Liver (tissue), 9 donors: Measurements from ENCODE around the gene PET100. TPM values are rescaled to one million over a fixed set of nuclear protein-coding genes. Genes with fewer than 3 reads are reported as not detected.

ENCODE experiments used
- DNase-seq: peaks from one replicate; pipeline ENCODE4 v3.0.0-alpha.2; 2017; ENCODE audit warnings: low spot score
- H3K27ac ChIP-seq, 2 donors: one replicate each; pipeline ENCODE4 v1.7.0; 2013; ENCODE audit warnings: inconsistent platforms in 2 of 2, low read length in 2 of 2, control low read depth in 1 of 2, low read depth in 1 of 2, mild to moderate bottlenecking in 1 of 2
- H3K27me3 ChIP-seq, 4 donors: one replicate each; pipeline versions ENCODE4 v1.6.1 to v1.7.0; 2013; ENCODE audit warnings: low read length in 3 of 4, inconsistent platforms in 1 of 4, mild to moderate bottlenecking in 1 of 4, moderate library complexity in 1 of 4; ENCODE audit not compliant: control insufficient read depth in 4 of 4, insufficient read depth in 4 of 4
- H3K36me3 ChIP-seq, 4 donors: one replicate each; pipeline versions ENCODE4 v1.6.1 to v1.7.0; 2013; ENCODE audit warnings: low read length in 3 of 4, mild to moderate bottlenecking in 3 of 4, low read depth in 1 of 4, moderate library complexity in 1 of 4; ENCODE audit not compliant: control insufficient read depth in 4 of 4, insufficient read depth in 3 of 4
- H3K4me1 ChIP-seq, 4 donors: one replicate each; pipeline versions ENCODE4 v1.6.1 to v1.7.0; 2013; ENCODE audit warnings: low read length in 3 of 4, mild to moderate bottlenecking in 3 of 4, moderate library complexity in 1 of 4; ENCODE audit not compliant: control insufficient read depth in 4 of 4, insufficient read depth in 4 of 4
- H3K4me3 ChIP-seq, 3 donors: one replicate each; pipeline versions ENCODE4 v1.6.1 to v1.7.0; 2013; ENCODE audit warnings: low read length in 3 of 3, control low read depth in 1 of 3, low read depth in 1 of 3, mild to moderate bottlenecking in 1 of 3
- H3K9ac ChIP-seq, 2 donors: one replicate each; pipeline ENCODE4 v1.7.0; 2013; ENCODE audit warnings: low read length in 2 of 2, mild to moderate bottlenecking in 2 of 2, moderate library complexity in 2 of 2, control low read depth in 1 of 2, low read depth in 1 of 2
- H3K9me3 ChIP-seq, 4 donors: one replicate each; pipeline versions ENCODE4 v1.6.1 to v1.7.0; 2013; ENCODE audit warnings: low read length in 3 of 4; ENCODE audit not compliant: control insufficient read depth in 4 of 4
- CTCF ChIP-seq: fragments of 150-350 bp; IDR thresholded peaks from 2 replicates; pipeline ENCODE4 v1.5.1; 2017; ENCODE audit warnings: improper control_type of control experiment, low read depth, low read length; ENCODE audit not compliant: missing input control
- EGR1 ChIP-seq, 2 donors: IDR thresholded peaks; 2 replicates each; pipeline ENCODE4 v1.6.1; 2016 to 2018; ENCODE audit warnings: antibody characterized with exemption in 2 of 2, low read depth in 2 of 2
- FOXA1 ChIP-seq: IDR thresholded peaks from 2 replicates; pipeline ENCODE4 v1.6.1; 2016; ENCODE audit warnings: antibody characterized with exemption
- FOXA2 ChIP-seq: IDR thresholded peaks from 2 replicates; pipeline ENCODE4 v1.6.1; 2016; ENCODE audit warnings: antibody characterized with exemption
- GABPA ChIP-seq, 2 donors: IDR thresholded peaks in 1 of 2; conservative IDR thresholded peaks in 1 of 2; 2 replicates each; pipeline ENCODE4 v1.6.1; 2016; ENCODE audit warnings: antibody characterized with exemption in 2 of 2, mild to moderate bottlenecking in 1 of 2, moderate library complexity in 1 of 2
- HNF4A ChIP-seq, 2 donors: conservative IDR thresholded peaks; 2 replicates each; pipeline ENCODE4 v1.6.1; 2016; ENCODE audit warnings: antibody characterized with exemption in 2 of 2, mild to moderate bottlenecking in 2 of 2
- HNF4G ChIP-seq: IDR thresholded peaks from 2 replicates; pipeline ENCODE4 v1.6.1; 2016; ENCODE audit warnings: antibody characterized with exemption
- JUND ChIP-seq, 2 donors: IDR thresholded peaks; 2 replicates each; pipeline ENCODE4 v1.6.1; 2016; ENCODE audit warnings: antibody characterized with exemption in 2 of 2
- MAX ChIP-seq: IDR thresholded peaks from 2 replicates; pipeline ENCODE4 v1.6.1; 2016; ENCODE audit warnings: antibody characterized with exemption
- NR2F2 ChIP-seq: IDR thresholded peaks from 2 replicates; pipeline ENCODE4 v1.6.1; 2016; ENCODE audit warnings: antibody characterized with exemption
- RAD21 ChIP-seq, 2 donors: IDR thresholded peaks; 2 replicates each; pipeline ENCODE4 v1.6.1; 2016; ENCODE audit warnings: antibody characterized with exemption in 2 of 2, mild to moderate bottlenecking in 2 of 2
- RXRA ChIP-seq, 2 donors: IDR thresholded peaks; 2 replicates each; pipeline ENCODE4 v1.6.1; 2017 to 2018; ENCODE audit warnings: antibody characterized with exemption in 2 of 2, mild to moderate bottlenecking in 1 of 2
- SP1 ChIP-seq: IDR thresholded peaks from 2 replicates; pipeline ENCODE4 v1.6.1; 2018; ENCODE audit warnings: antibody characterized with exemption, mild to moderate bottlenecking
- TAF1 ChIP-seq: conservative IDR thresholded peaks from 2 replicates; pipeline ENCODE4 v1.6.1; 2016; ENCODE audit warnings: antibody characterized with exemption, mild to moderate bottlenecking
- YY1 ChIP-seq: IDR thresholded peaks from 2 replicates; pipeline ENCODE4 v1.6.1; 2016; ENCODE audit warnings: antibody characterized with exemption, mild to moderate bottlenecking
- WGBS: extraction: QIAGEN DNeasy Blood & Tissue Kit; methylation state at CpG from one replicate; pipeline ENCODE4 v1.1.7; 2013; 5-methylcytosine and 5-hydroxymethylcytosine counted together
- polyA plus RNA-seq, 2 donors: library from polyadenylated mRNA; stranded (reverse) in 1 of 2; unstranded in 1 of 2; fragments of 200-250 nt in 1 of 2; fragments of >200 nt in 1 of 2; fragmentation: Nextera tagmentation in 1 of 2; extraction: Ambion mirVana in 1 of 2; gene quantifications; one replicate each; pipeline versions ENCODE4 v1.2.1 to v1.2.3, GENCODE V29; 2013 to 2015
- total RNA-seq, 2 donors: library from RNA; depleted of rRNA; stranded (reverse); fragments of >200 nt; gene quantifications; one replicate each; pipeline ENCODE4 v1.2.3, GENCODE V29; 2014
- TF ChIP-seq, protein P1 (sequence below): IDR thresholded peaks from 2 replicates; pipeline ENCODE4 v1.6.1; 2016; ENCODE audit warnings: antibody characterized with exemption, mild to moderate bottlenecking
- TF ChIP-seq, protein P2 (sequence below): IDR thresholded peaks from 2 replicates; pipeline ENCODE4 v1.6.1; 2016; ENCODE audit warnings: antibody characterized with exemption
- donor health status: healthy.
- donor health status: healthy.
- donor health status: healthy.
- donor health status: healthy.
- donor health status: healthy.

PET100 gene
- total and polyA plus RNA-seq, 4 donors, result 4.8 to 225 (median 26.7) TPM

GRCh38 chr19:7590256-7590655 lies 39.3 kb upstream of the PET100 start:
- DNase-seq, result no peak
- no peaks in the 10 kb centered on the region for H3K4me1 ChIP-seq
- no peaks in the 10 kb centered on the region for H3K9me3 ChIP-seq
- no peak overlapping the region for H3K9ac ChIP-seq
- H3K27me3 ChIP-seq, result no peaks in the 10 kb centered on the region
- H3K27ac ChIP-seq, result no peak overlapping the region
- no peaks in the 10 kb centered on the region for H3K36me3 ChIP-seq
- TF ChIP-seq GABPA (IDR thresholded peaks at IDR 0.05 in 1 of 2, conservative IDR thresholded peaks at IDR 0.05 in 1 of 2) (no peak), CTCF (no peak), MAX (no peak), RAD21 (IDR thresholded peaks at IDR 0.05) (no peak), HNF4G (no peak), RXRA (IDR thresholded peaks at IDR 0.05) (no peak), NR2F2 (no peak), JUND (IDR thresholded peaks at IDR 0.05) (no peak), TAF1 (no peak), FOXA1 (no peak), YY1 (no peak), HNF4A (conservative IDR thresholded peaks at IDR 0.05) (no peak), SP1 (no peak), EGR1 (IDR thresholded peaks at IDR 0.05; ENCODE audit: low read depth in 2 of 2) (no peak), FOXA2 (no peak)
- TF ChIP-seq, protein P1, sequence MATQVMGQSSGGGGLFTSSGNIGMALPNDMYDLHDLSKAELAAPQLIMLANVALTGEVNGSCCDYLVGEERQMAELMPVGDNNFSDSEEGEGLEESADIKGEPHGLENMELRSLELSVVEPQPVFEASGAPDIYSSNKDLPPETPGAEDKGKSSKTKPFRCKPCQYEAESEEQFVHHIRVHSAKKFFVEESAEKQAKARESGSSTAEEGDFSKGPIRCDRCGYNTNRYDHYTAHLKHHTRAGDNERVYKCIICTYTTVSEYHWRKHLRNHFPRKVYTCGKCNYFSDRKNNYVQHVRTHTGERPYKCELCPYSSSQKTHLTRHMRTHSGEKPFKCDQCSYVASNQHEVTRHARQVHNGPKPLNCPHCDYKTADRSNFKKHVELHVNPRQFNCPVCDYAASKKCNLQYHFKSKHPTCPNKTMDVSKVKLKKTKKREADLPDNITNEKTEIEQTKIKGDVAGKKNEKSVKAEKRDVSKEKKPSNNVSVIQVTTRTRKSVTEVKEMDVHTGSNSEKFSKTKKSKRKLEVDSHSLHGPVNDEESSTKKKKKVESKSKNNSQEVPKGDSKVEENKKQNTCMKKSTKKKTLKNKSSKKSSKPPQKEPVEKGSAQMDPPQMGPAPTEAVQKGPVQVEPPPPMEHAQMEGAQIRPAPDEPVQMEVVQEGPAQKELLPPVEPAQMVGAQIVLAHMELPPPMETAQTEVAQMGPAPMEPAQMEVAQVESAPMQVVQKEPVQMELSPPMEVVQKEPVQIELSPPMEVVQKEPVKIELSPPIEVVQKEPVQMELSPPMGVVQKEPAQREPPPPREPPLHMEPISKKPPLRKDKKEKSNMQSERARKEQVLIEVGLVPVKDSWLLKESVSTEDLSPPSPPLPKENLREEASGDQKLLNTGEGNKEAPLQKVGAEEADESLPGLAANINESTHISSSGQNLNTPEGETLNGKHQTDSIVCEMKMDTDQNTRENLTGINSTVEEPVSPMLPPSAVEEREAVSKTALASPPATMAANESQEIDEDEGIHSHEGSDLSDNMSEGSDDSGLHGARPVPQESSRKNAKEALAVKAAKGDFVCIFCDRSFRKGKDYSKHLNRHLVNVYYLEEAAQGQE, result no peak
- TF ChIP-seq, protein P2, sequence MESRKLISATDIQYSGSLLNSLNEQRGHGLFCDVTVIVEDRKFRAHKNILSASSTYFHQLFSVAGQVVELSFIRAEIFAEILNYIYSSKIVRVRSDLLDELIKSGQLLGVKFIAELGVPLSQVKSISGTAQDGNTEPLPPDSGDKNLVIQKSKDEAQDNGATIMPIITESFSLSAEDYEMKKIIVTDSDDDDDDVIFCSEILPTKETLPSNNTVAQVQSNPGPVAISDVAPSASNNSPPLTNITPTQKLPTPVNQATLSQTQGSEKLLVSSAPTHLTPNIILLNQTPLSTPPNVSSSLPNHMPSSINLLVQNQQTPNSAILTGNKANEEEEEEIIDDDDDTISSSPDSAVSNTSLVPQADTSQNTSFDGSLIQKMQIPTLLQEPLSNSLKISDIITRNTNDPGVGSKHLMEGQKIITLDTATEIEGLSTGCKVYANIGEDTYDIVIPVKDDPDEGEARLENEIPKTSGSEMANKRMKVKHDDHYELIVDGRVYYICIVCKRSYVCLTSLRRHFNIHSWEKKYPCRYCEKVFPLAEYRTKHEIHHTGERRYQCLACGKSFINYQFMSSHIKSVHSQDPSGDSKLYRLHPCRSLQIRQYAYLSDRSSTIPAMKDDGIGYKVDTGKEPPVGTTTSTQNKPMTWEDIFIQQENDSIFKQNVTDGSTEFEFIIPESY, result no peak
- 56% methylated on average over 8 of the region's 8 CpGs for WGBS
- no peak overlapping the region for H3K4me3 ChIP-seq
